K562 treated with DMSO at 1 percent for 48 hours (cell line): ENCODE measurements around the gene CERS4. TPM values are rescaled to one million over a fixed set of nuclear protein-coding genes. Genes with fewer than 3 reads are reported as not detected.

Source experiments
- total RNA-seq: library from RNA; unstranded; fragments of 300-600 nt; gene quantifications from 2 replicates; pipeline ENCODE4 v1.2.3, GENCODE V29; 2022; ENCODE audit warnings: low replicate concordance; ENCODE audit errors: extremely low read depth

The CERS4 gene, protein sequence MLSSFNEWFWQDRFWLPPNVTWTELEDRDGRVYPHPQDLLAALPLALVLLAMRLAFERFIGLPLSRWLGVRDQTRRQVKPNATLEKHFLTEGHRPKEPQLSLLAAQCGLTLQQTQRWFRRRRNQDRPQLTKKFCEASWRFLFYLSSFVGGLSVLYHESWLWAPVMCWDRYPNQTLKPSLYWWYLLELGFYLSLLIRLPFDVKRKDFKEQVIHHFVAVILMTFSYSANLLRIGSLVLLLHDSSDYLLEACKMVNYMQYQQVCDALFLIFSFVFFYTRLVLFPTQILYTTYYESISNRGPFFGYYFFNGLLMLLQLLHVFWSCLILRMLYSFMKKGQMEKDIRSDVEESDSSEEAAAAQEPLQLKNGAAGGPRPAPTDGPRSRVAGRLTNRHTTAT
- total RNA-seq, result not detected in 2 replicates

DNA sequence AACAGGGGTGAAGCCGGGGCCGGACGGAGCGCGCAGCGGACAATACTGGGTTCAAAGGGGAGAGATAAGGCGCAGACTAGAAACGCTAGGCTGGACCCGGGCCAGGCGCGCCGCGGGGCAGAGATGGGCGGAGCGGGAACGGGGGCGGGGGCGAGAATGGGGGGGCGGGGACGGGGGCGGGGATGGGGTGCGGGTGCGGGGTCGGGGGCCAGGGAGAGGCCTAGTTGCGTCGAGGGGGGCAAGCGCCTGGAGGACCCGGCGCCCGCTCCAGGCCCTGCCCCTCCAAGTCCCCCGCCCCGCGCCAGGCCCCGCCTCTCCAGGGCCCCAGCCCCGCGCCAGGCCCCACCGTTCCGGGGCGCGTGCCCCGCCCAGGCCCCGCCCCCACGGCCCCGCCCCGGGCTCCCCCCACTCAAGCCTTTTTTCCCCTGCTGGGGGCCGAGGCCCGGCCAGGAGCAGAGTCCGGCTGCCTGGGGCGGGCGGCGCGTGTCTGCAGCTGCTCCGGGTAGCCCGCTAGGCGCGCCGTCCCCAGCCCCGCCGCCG is at the start of gene CERS4:
Gene CERS4, plus strand, starts transcription at position 449 of the 540 bp plus-strand sequence. CDS start 41,707 bp downstream, outside the sequence.

DNA sequence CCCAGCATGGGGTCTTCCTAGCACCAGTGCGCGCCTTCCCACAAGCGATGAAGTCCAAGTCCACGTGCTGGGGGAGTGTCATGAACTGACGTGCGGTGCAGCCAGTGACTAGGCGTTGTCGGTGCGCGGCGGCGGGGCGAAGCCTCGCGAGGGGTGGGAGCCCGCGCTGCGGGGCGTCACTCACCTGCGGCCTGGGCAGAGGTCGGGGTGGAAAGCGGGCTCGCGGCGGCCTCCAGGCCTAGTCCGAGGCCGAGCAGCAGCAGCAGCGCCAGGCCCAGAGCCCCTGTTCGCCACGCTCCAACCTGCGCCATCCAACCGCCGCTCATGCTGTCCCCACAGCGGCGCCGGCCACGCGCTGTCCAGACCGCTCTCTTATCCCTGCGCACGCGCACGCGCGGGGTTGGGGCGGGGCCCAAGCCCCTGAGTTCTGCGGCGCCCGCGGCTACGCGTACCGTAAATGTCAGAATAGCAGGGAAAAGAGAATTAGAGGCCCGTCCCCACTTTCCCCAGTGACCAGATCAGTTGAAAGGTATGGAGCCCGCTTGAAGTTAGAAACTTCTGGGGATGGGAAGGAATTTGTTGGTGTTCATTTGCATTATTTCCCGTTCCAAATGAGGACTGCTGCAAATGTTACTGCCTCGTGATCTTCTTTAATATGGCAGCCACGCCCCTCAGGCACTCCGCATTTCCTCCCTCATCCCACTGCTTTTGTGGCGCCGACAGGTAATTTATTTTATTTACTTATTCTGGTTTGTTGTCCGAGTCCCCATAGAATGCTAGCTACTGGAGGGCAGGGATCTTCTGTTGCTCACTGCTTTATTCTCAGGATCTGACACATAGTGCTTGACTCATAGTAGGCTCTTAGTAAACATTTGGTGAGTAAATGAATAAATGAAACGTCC is 99.0 kb downstream of the CERS4 start, which contains the start of gene CD320:
Gene CD320, minus strand, starts transcription at position 394 of the 902 bp plus-strand sequence. Its CDS starts 68 bp downstream, at position 326.

Other genes with a start within 250 kb of the CERS4 start
- gene ELAVL1, start 203.7 kb upstream of the CERS4 start, total RNA-seq, result not detected in 2 replicates
- gene CCL25, start 156.6 kb upstream of the CERS4 start, total RNA-seq, result not detected in 2 replicates
- gene FBN3, start 59.8 kb upstream of the CERS4 start, total RNA-seq, result not detected in 2 replicates
- gene CD320, start 99.0 kb downstream of the CERS4 start, total RNA-seq, result not detected in 2 replicates
- not detected in 2 replicates for gene NDUFA7, start 112.0 kb downstream of the CERS4 start, total RNA-seq
- not detected in 2 replicates for gene RPS28, start 112.1 kb downstream of the CERS4 start, total RNA-seq
- gene KANK3, start 133.9 kb downstream of the CERS4 start, total RNA-seq, result not detected in 2 replicates
- not detected in 2 replicates for gene ANGPTL4, start 154.8 kb downstream of the CERS4 start, total RNA-seq
- gene RAB11B, start 181.0 kb downstream of the CERS4 start, total RNA-seq, result not detected in 2 replicates
- gene MARCHF2, start 203.9 kb downstream of the CERS4 start, total RNA-seq, result not detected in 2 replicates
- not detected in 2 replicates for gene HNRNPM, start 235.6 kb downstream of the CERS4 start, total RNA-seq